IMR-90 (cell line): Measurements from ENCODE around the gene DSCAML1.

Experiments used
- CTCF ChIP-seq: conservative IDR thresholded peaks from 2 replicates; pipeline ENCODE4 v1.5.1; 2012; ENCODE audit warnings: mild to moderate bottlenecking, low read depth, low read length, improper control_type of control experiment
- ELK1 ChIP-seq: fragments of 150-350 bp; IDR thresholded peaks from 2 replicates; pipeline ENCODE4 v1.6.1; 2016; ENCODE audit warnings: low read depth, mild to moderate bottlenecking, low read length, moderate library complexity, borderline replicate concordance
- FOS ChIP-seq: fragments of 150-350 bp; IDR thresholded peaks from 2 replicates; pipeline ENCODE4 v1.6.1; 2016; ENCODE audit warnings: low read depth, low read length
- MAFK ChIP-seq: IDR thresholded peaks from 2 replicates; pipeline ENCODE4 v1.6.1; 2012; ENCODE audit warnings: low read depth, low read length, improper control_type of control experiment
- MAZ ChIP-seq: IDR thresholded peaks from 2 replicates; pipeline ENCODE4 v1.6.1; 2012; ENCODE audit warnings: low read depth, mild to moderate bottlenecking, low read length, improper control_type of control experiment, moderate library complexity, borderline replicate concordance
- POLR2A ChIP-seq: IDR thresholded peaks from 2 replicates; pipeline ENCODE4 v1.6.1; 2012; ENCODE audit warnings: mild to moderate bottlenecking, low read depth, low read length
- RAD21 ChIP-seq: IDR thresholded peaks from 2 replicates; pipeline ENCODE4 v1.6.1; 2012; ENCODE audit warnings: low read length, improper control_type of control experiment
- RCOR1 ChIP-seq: IDR thresholded peaks from 2 replicates; pipeline ENCODE4 v1.6.1; 2012; ENCODE audit warnings: mild to moderate bottlenecking, low read length, improper control_type of control experiment; ENCODE audit not compliant: insufficient replicate concordance
- SMC3 ChIP-seq: fragments of 150-350 bp; IDR thresholded peaks from 2 replicates; pipeline ENCODE4 v1.6.1; 2016; ENCODE audit warnings: low read depth, mild to moderate bottlenecking, antibody characterized with exemption, low read length, moderate library complexity

GRCh38 chr11:117824571-117825537 lies 27.8 kb upstream of the DSCAML1 start, which contains the start of gene FXYD2:
- TF ChIP-seq CTCF (no peak), RCOR1 (no peak), MAZ (no peak), ELK1 (no peak), SMC3 (no peak), POLR2A (no peak), FOS (no peak), RAD21 (no peak), MAFK (no peak)
